WTC11 (cell line): ENCODE measurements around the gene OAF. TPM values are rescaled to one million over a fixed set of nuclear protein-coding genes. Genes with fewer than 3 reads are reported as not detected.

Experiments used
- ATAC-seq: fragments of 200-7000 bp; cut with Tn5 transposase; 2 replicates; pipeline ENCODE4 v1.10.0; 2021; ENCODE audit warnings: mild to moderate bottlenecking, moderate library complexity
- CTCF ChIA-PET: fragments of 300-600 bp; sonication (Branson Sonifier 250); formaldehyde crosslinking; loops from one replicate; lab custom pipeline; 2021; ENCODE audit warnings: antibody characterized with exemption; lab: Charles Lee
- POLR2A ChIA-PET: fragments of 350-600 bp; sonication (Branson Sonifier 250); formaldehyde crosslinking; loops from one replicate; lab custom pipeline; 2021; ENCODE audit warnings: antibody characterized with exemption; lab: Charles Lee
- DNase-seq: peaks from one replicate; pipeline ENCODE4 v3.0.0; 2021; ENCODE audit warnings: low spot score
- H3K27ac Mint-ChIP-seq: 2 replicates; pipeline ENCODE4 v1.8.0; 2021; ENCODE audit warnings: mixed read lengths
- H3K27me3 Mint-ChIP-seq: 2 replicates; pipeline ENCODE4 v1.8.0; 2021; ENCODE audit warnings: low read depth, mild to moderate bottlenecking, moderate library complexity, mixed read lengths
- H3K36me3 Mint-ChIP-seq: 2 replicates; pipeline ENCODE4 v1.8.0; 2021; ENCODE audit warnings: mixed read lengths
- H3K4me1 Mint-ChIP-seq: 2 replicates; pipeline ENCODE4 v1.8.0; 2022; ENCODE audit warnings: mixed read lengths
- H3K4me3 Mint-ChIP-seq: 2 replicates; pipeline ENCODE4 v1.8.0; 2021; ENCODE audit warnings: mild to moderate bottlenecking, moderate library complexity, mixed read lengths
- H3K9me3 Mint-ChIP-seq: 2 replicates; pipeline ENCODE4 v1.8.0; 2021; ENCODE audit warnings: mixed read lengths
- ARID4B ChIP-seq: sonication (generic); formaldehyde crosslinking; IDR thresholded peaks from 2 replicates; pipeline ENCODE4 v1.8.0; 2023; ENCODE audit warnings: missing genetic modification reagents, mild to moderate bottlenecking, borderline replicate concordance
- ATF3 ChIP-seq: sonication (generic); formaldehyde crosslinking; conservative IDR thresholded peaks from 2 replicates; pipeline ENCODE4 v1.8.1; 2022; ENCODE audit warnings: mild to moderate bottlenecking, missing genetic modification reagents
- ATF6 ChIP-seq: sonication (generic); formaldehyde crosslinking; IDR thresholded peaks from 2 replicates; pipeline ENCODE4 v1.8.1; 2023; ENCODE audit warnings: mild to moderate bottlenecking, missing genetic modification reagents
- CBFB ChIP-seq: sonication (generic); formaldehyde crosslinking; IDR thresholded peaks from 2 replicates; pipeline ENCODE4 v1.8.1; 2022; ENCODE audit warnings: mild to moderate bottlenecking, low read depth, missing genetic modification reagents
- NFE2L1 ChIP-seq: sonication (generic); formaldehyde crosslinking; IDR thresholded peaks from 2 replicates; pipeline ENCODE4 v1.8.1; 2023; ENCODE audit warnings: missing genetic modification reagents
- SOX15 ChIP-seq: fragments of 250-450 bp; sonication (Bioruptor Pico); IDR thresholded peaks from 2 replicates; pipeline ENCODE4 v1.9.0; 2021; ENCODE audit warnings: mild to moderate bottlenecking
- TEAD4 ChIP-seq: sonication (generic); formaldehyde crosslinking; IDR thresholded peaks from 2 replicates; pipeline ENCODE4 v1.8.0; 2022; ENCODE audit warnings: mild to moderate bottlenecking, missing genetic modification reagents
- USF1 ChIP-seq: sonication (generic); formaldehyde crosslinking; IDR thresholded peaks from 2 replicates; pipeline ENCODE4 v1.8.0; 2022; ENCODE audit warnings: mild to moderate bottlenecking, missing genetic modification reagents
- ZNF121 ChIP-seq: sonication (generic); formaldehyde crosslinking; IDR thresholded peaks from 2 replicates; pipeline ENCODE4 v1.8.0; 2023; ENCODE audit warnings: missing genetic modification reagents
- ZNF425 ChIP-seq: fragments of 250-450 bp; sonication (Bioruptor Pico); conservative IDR thresholded peaks from 2 replicates; pipeline ENCODE4 v1.9.0; 2021; ENCODE audit warnings: mild to moderate bottlenecking
- total RNA-seq: library from RNA; stranded (reverse); gene quantifications from 3 replicates; pipeline ENCODE4 v1.2.3, GENCODE V29; 2021
- TF ChIP-seq, protein P1 (sequence below): sonication (generic); formaldehyde crosslinking; IDR thresholded peaks from 2 replicates; pipeline ENCODE4 v1.8.1; 2023; ENCODE audit warnings: mild to moderate bottlenecking, missing genetic modification reagents, borderline replicate concordance
- TF ChIP-seq, protein P2 (sequence below): fragments of 250-450 bp; sonication (Bioruptor Pico); IDR thresholded peaks from 2 replicates; pipeline ENCODE4 v2.1.2; 2022; ENCODE audit warnings: mild to moderate bottlenecking, moderate library complexity
- TF ChIP-seq, protein P3 (sequence below): sonication (generic); formaldehyde crosslinking; IDR thresholded peaks from 2 replicates; pipeline ENCODE4 v1.8.0; 2022; ENCODE audit warnings: missing genetic modification reagents
- TF ChIP-seq, protein P4 (sequence below): fragments of 250-450 bp; sonication (Bioruptor Pico); IDR thresholded peaks from 2 replicates; pipeline ENCODE4 v1.8.0; 2021; ENCODE audit warnings: mild to moderate bottlenecking

Gene OAF
- total RNA-seq, 1 experiment from 2014 or later = 5.6 TPM

DNA sequence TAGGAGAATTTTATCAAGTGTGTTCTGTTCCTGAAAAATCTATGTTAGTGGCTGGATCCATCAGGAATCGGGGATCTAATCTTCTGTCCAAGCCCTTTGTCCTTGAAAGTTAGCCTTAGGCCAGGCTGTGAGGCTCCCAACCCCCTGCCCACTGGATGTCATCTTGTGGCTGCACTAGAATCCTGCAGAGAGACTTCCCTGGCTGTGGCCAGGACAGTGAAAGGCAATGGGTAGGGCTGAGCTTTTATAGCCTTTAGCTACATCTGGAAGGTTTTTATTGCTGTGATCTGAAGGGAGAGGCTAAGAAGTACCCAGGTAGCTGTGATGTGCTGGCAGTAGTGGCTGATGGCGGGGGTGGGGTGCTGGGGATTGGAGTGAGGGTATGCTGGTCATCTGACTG, 2.1 kb downstream of the OAF start:
- H3K4me1 Mint-ChIP-seq = peaks cover 28% of the 10 kb centered on the region
- H3K27me3 Mint-ChIP-seq = peaks cover 94% of the 10 kb centered on the region
- H3K9me3 Mint-ChIP-seq = no peaks in the 10 kb centered on the region
- no peak for ATAC-seq
- H3K27ac Mint-ChIP-seq = no peak overlapping the region
- CTCF ChIA-PET = interaction anchor here (0.7 to 5.0 kb wide), 10 partner anchors 12 to 90 kb away, joined by 3 to 28 read pairs (median 6); partner anchors contain the start of gene POU2F3
- H3K4me3 Mint-ChIP-seq = no peak overlapping the region
- no peaks in the 10 kb centered on the region for H3K36me3 Mint-ChIP-seq
- TF ChIP-seq, protein P1, sequence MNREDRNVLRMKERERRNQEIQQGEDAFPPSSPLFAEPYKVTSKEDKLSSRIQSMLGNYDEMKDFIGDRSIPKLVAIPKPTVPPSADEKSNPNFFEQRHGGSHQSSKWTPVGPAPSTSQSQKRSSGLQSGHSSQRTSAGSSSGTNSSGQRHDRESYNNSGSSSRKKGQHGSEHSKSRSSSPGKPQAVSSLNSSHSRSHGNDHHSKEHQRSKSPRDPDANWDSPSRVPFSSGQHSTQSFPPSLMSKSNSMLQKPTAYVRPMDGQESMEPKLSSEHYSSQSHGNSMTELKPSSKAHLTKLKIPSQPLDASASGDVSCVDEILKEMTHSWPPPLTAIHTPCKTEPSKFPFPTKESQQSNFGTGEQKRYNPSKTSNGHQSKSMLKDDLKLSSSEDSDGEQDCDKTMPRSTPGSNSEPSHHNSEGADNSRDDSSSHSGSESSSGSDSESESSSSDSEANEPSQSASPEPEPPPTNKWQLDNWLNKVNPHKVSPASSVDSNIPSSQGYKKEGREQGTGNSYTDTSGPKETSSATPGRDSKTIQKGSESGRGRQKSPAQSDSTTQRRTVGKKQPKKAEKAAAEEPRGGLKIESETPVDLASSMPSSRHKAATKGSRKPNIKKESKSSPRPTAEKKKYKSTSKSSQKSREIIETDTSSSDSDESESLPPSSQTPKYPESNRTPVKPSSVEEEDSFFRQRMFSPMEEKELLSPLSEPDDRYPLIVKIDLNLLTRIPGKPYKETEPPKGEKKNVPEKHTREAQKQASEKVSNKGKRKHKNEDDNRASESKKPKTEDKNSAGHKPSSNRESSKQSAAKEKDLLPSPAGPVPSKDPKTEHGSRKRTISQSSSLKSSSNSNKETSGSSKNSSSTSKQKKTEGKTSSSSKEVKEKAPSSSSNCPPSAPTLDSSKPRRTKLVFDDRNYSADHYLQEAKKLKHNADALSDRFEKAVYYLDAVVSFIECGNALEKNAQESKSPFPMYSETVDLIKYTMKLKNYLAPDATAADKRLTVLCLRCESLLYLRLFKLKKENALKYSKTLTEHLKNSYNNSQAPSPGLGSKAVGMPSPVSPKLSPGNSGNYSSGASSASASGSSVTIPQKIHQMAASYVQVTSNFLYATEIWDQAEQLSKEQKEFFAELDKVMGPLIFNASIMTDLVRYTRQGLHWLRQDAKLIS (CRISPR knock-in tag) = no peak
- TF ChIP-seq CBFB (no peak), ARID4B (no peak)
- TF ChIP-seq, protein P2, sequence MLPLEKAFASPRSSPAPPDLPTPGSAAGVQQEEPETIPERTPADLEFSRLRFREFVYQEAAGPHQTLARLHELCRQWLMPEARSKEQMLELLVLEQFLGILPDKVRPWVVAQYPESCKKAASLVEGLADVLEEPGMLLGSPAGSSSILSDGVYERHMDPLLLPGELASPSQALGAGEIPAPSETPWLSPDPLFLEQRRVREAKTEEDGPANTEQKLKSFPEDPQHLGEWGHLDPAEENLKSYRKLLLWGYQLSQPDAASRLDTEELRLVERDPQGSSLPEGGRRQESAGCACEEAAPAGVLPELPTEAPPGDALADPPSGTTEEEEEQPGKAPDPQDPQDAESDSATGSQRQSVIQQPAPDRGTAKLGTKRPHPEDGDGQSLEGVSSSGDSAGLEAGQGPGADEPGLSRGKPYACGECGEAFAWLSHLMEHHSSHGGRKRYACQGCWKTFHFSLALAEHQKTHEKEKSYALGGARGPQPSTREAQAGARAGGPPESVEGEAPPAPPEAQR = no peak
- no peak for DNase-seq
- POLR2A ChIA-PET = interaction anchor here (0.6 to 1.1 kb wide), 2 partner anchors 9 to 33 kb away, joined by 3 to 4 read pairs; no protein-coding TSS in a partner anchor

GRCh38 chr11:120214581-120214980, 3.7 kb downstream of the OAF start:
- ChIA-PET POLR2A (no interaction called here), CTCF (interaction anchor here (1.5 to 5.0 kb wide), 6 partner anchors 15 to 92 kb away, joined by 4 to 28 read pairs (median 11); no protein-coding TSS in a partner anchor)
- Mint-ChIP-seq H3K36me3 (no peaks in the 10 kb centered on the region), H3K27me3 (peaks cover 89% of the 10 kb centered on the region), H3K27ac (no peak overlapping the region), H3K9me3 (no peaks in the 10 kb centered on the region), H3K4me3 (no peak overlapping the region), H3K4me1 (peaks cover 30% of the 10 kb centered on the region)
- DNase-seq (no peak), ATAC-seq (no peak)
- no peak for TF ChIP-seq ZNF121 (CRISPR knock-in tag)
- TF ChIP-seq, protein P3, sequence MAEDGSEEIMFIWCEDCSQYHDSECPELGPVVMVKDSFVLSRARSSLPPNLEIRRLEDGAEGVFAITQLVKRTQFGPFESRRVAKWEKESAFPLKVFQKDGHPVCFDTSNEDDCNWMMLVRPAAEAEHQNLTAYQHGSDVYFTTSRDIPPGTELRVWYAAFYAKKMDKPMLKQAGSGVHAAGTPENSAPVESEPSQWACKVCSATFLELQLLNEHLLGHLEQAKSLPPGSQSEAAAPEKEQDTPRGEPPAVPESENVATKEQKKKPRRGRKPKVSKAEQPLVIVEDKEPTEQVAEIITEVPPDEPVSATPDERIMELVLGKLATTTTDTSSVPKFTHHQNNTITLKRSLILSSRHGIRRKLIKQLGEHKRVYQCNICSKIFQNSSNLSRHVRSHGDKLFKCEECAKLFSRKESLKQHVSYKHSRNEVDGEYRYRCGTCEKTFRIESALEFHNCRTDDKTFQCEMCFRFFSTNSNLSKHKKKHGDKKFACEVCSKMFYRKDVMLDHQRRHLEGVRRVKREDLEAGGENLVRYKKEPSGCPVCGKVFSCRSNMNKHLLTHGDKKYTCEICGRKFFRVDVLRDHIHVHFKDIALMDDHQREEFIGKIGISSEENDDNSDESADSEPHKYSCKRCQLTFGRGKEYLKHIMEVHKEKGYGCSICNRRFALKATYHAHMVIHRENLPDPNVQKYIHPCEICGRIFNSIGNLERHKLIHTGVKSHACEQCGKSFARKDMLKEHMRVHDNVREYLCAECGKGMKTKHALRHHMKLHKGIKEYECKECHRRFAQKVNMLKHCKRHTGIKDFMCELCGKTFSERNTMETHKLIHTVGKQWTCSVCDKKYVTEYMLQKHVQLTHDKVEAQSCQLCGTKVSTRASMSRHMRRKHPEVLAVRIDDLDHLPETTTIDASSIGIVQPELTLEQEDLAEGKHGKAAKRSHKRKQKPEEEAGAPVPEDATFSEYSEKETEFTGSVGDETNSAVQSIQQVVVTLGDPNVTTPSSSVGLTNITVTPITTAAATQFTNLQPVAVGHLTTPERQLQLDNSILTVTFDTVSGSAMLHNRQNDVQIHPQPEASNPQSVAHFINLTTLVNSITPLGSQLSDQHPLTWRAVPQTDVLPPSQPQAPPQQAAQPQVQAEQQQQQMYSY (CRISPR knock-in tag) = no peak
- TF ChIP-seq SOX15 (CRISPR knock-in tag) = no peak
- TF ChIP-seq, protein P4, sequence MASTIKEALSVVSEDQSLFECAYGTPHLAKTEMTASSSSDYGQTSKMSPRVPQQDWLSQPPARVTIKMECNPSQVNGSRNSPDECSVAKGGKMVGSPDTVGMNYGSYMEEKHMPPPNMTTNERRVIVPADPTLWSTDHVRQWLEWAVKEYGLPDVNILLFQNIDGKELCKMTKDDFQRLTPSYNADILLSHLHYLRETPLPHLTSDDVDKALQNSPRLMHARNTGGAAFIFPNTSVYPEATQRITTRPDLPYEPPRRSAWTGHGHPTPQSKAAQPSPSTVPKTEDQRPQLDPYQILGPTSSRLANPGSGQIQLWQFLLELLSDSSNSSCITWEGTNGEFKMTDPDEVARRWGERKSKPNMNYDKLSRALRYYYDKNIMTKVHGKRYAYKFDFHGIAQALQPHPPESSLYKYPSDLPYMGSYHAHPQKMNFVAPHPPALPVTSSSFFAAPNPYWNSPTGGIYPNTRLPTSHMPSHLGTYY (CRISPR knock-in tag) = no peak
- no peak for TF ChIP-seq ZNF425 (CRISPR knock-in tag)
- no peak for TF ChIP-seq ATF6 (CRISPR knock-in tag)
- TF ChIP-seq USF1 (CRISPR knock-in tag) = no peak
- TF ChIP-seq NFE2L1 (CRISPR knock-in tag) = no peak
- no peak for TF ChIP-seq TEAD4 (CRISPR knock-in tag)
- TF ChIP-seq ATF3 (CRISPR knock-in tag) = no peak
